B cell (primary cell): ENCODE measurements around the gene MYCBPAP. TPM values are rescaled to one million over a fixed set of nuclear protein-coding genes. Genes with fewer than 3 reads are reported as not detected.

Experiments
- ATAC-seq: fragments of 200-7000 bp; cut with Tn5 transposase; one replicate; pipeline ENCODE4 v1.10.0; 2021; ENCODE audit warnings: low read depth, mild to moderate bottlenecking, moderate number of reproducible peaks, moderate library complexity
- CTCF ChIA-PET: fragments of 350-600 bp; sonication (Branson Sonifier 250); formaldehyde crosslinking; loops from one replicate; lab custom pipeline; 2021; ENCODE audit warnings: antibody characterized with exemption, inconsistent platforms; lab: Charles Lee
- POLR2A ChIA-PET: fragments of 350-600 bp; sonication (Branson Sonifier 250); formaldehyde crosslinking; loops from one replicate; lab custom pipeline; 2021; ENCODE audit warnings: antibody characterized with exemption; lab: Charles Lee
- DNase-seq: peaks from one replicate; pipeline ENCODE4 v3.0.0; 2013
- H2AFZ ChIP-seq: 2 replicates; pipeline ENCODE4 v1.6.1; 2012; ENCODE audit warnings: mild to moderate bottlenecking, low read depth, low read length; ENCODE audit not compliant: insufficient read depth, poor library complexity, severe bottlenecking
- H3K27ac ChIP-seq, 2 donors: 1 replicate in 1 of 2; 2 replicates in 1 of 2; pipeline ENCODE4 v1.5.1; 2012 to 2013; ENCODE audit warnings: low read length in 2 of 2, mild to moderate bottlenecking in 2 of 2, moderate library complexity in 1 of 2
- H3K27me3 ChIP-seq, 4 experiments: fragments of 200-600 bp in 1 of 4; sonication (generic) in 1 of 4; replicated peaks in 1 of 4; 1 replicate in 2 of 4; 2 replicates in 2 of 4; pipeline versions ENCODE4 v1.6.1 to v1.7.0; 2013 to 2016; ENCODE audit warnings: low read length in 3 of 4, mild to moderate bottlenecking in 2 of 4, mixed read lengths in 1 of 4, moderate library complexity in 1 of 4; ENCODE audit not compliant: insufficient read depth in 4 of 4, control insufficient read depth in 3 of 4; ENCODE audit errors: control extremely low read depth in 1 of 4
- H3K36me3 ChIP-seq, 2 experiments: replicated peaks in 1 of 2; 1 replicate in 1 of 2; 2 replicates in 1 of 2; pipeline versions ENCODE4 v1.6.1 to v1.7.1; 2013; ENCODE audit warnings: low read length in 1 of 2; ENCODE audit not compliant: insufficient read depth in 2 of 2, control insufficient read depth in 1 of 2; ENCODE audit errors: control extremely low read depth in 1 of 2, extremely low read depth in 1 of 2
- H3K4me1 ChIP-seq, 2 donors: fragments of 200-600 bp in 1 of 2; sonication (generic) in 1 of 2; 1 replicate in 1 of 2; 2 replicates in 1 of 2; pipeline versions ENCODE4 v1.5.1 to v1.6.1; 2013 to 2017; ENCODE audit warnings: low read length in 2 of 2; ENCODE audit not compliant: control insufficient read depth in 2 of 2, insufficient read depth in 2 of 2
- H3K4me2 ChIP-seq: replicated peaks from 2 replicates; pipeline ENCODE3; 2012; ENCODE audit warnings: mild to moderate bottlenecking, low read depth, low read length; ENCODE audit not compliant: poor library complexity, severe bottlenecking
- H3K4me3 ChIP-seq, 5 experiments: fragments of 200-600 bp in 1 of 5; sonication (generic) in 1 of 5; 1 replicate in 3 of 5; 2 replicates in 2 of 5; pipeline versions ENCODE4 v1.5.1 to v1.7.0; 2011 to 2016; ENCODE audit warnings: low read length in 4 of 5, mild to moderate bottlenecking in 4 of 5, low read depth in 2 of 5, control low read depth in 1 of 5, moderate library complexity in 1 of 5; ENCODE audit not compliant: insufficient read depth in 1 of 5; ENCODE audit errors: control extremely low read depth in 1 of 5, extremely low read depth in 1 of 5
- H3K79me2 ChIP-seq: fragments of 200-600 bp; sonication (generic); one replicate; pipeline ENCODE4 v1.6.0; 2016; ENCODE audit warnings: low read length; ENCODE audit not compliant: control insufficient read depth, insufficient read depth
- H3K9ac ChIP-seq: fragments of 200-600 bp; sonication (generic); 2 replicates; pipeline ENCODE4 v1.6.1; 2017; ENCODE audit warnings: mild to moderate bottlenecking, low read length, moderate library complexity
- H3K9me3 ChIP-seq, 3 donors: one replicate each; pipeline versions ENCODE4 v1.6.1 to v1.7.1; 2013; ENCODE audit warnings: low read length in 2 of 3; ENCODE audit not compliant: control insufficient read depth in 2 of 3, insufficient read depth in 1 of 3; ENCODE audit errors: control extremely low read depth in 1 of 3
- H4K20me1 ChIP-seq: 2 replicates; pipeline ENCODE4 v1.6.0; 2012; ENCODE audit warnings: mild to moderate bottlenecking, low read length; ENCODE audit not compliant: insufficient read depth, control insufficient read depth, poor library complexity, severe bottlenecking
- H3K27ac Mint-ChIP-seq: one replicate; pipeline ENCODE4 v1.8.0; 2021; ENCODE audit warnings: mixed read lengths
- H3K27me3 Mint-ChIP-seq: one replicate; pipeline ENCODE4 v1.8.0; 2021; ENCODE audit warnings: mixed read lengths
- H3K4me1 Mint-ChIP-seq: one replicate; pipeline ENCODE4 v1.8.0; 2021; ENCODE audit warnings: mixed read lengths
- H3K4me3 Mint-ChIP-seq: one replicate; pipeline ENCODE4 v1.8.0; 2021; ENCODE audit warnings: mixed read lengths
- H3K9me3 Mint-ChIP-seq: one replicate; pipeline ENCODE4 v1.8.0; 2022; ENCODE audit warnings: mixed read lengths; ENCODE audit not compliant: insufficient read depth
- EZH2 ChIP-seq: IDR thresholded peaks from 2 replicates; pipeline ENCODE4 v1.6.1; 2012; ENCODE audit warnings: borderline replicate concordance, low read depth, mild to moderate bottlenecking, moderate library complexity, low read length; ENCODE audit not compliant: insufficient read depth, poor library complexity, severe bottlenecking
- WGBS: methylation state at CpG from one replicate; pipeline ENCODE4 v1.1.5; 2013; ENCODE audit warnings: missing lambda C conversion rate; ENCODE audit not compliant: insufficient coverage; 5-methylcytosine and 5-hydroxymethylcytosine counted together
- intact Hi-C: fragments of 100-400 bp; cut with micrococcal nuclease; formaldehyde crosslinking; loops from one replicate; pipeline ENCODE4 v1.10.0; 2022
- polyA plus RNA-seq: library from polyadenylated mRNA; depleted of rRNA; stranded (reverse); fragments of >200 nt; gene quantifications from 2 replicates; pipeline ENCODE4 v1.2.3, GENCODE V29; 2012
- total RNA-seq, 2 donors: library from RNA; stranded (reverse); fragments of 120-200 nt in 1 of 2; gene quantifications; 1 replicate in 1 of 2; 2 replicates in 1 of 2; pipeline versions ENCODE4 v1.2.3 to v1.2.4, GENCODE V29; 2013 to 2022
- TF ChIP-seq, protein P1 (sequence below): fragments of 200-600 bp; IDR thresholded peaks from one replicate; pipeline ENCODE4 v1.8.0; 2022; ENCODE audit warnings: antibody characterized with exemption, mild to moderate bottlenecking

Gene MYCBPAP
- total and polyA plus RNA-seq, 2 donors (not counting 1 experiment from before 2014, with no cell fraction given): 1.9 to 5.1 TPM

DNA sequence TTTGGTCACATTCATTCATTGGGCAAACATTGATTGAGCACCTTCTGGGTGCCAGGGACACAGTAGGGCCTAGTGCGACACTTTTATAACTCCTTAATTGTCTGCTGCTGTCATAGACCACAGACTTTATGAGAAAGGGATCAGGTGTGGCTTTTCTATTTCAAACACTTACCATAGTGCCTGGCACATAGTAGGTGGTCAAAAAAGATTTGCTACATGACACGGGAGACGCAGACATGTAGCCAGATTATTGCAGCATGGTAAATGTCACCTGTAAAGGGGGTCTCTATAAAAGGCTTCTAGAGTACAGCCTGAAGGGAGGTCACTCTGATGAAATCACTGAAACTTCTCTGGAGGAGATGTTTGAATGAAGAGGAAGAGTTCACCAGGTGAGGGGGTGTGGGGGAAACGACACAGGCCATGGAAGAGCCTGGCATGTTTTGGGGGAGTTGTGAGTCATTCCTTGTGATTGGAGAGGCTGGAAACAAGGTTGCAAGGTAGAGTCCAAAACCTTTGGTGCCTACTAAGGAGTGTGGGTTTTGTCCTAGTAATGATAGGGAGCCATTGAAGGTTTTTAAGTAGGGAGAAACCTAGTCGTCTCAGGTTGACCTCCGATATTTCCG is 28.0 kb upstream of the MYCBPAP start:
- POLR2A ChIA-PET: interaction anchor here (0.8 to 1.4 kb wide), 3 partner anchors 53 to 118 kb away, joined by 3 to 8 read pairs (median 4); partner anchors contain the start of genes EME1 and MRPL27
- Histone ChIP-seq H4K20me1 (peaks cover 8% of the 10 kb centered on the region), H3K27me3 (peaks cover 0 to 7% (median 0%) of the 10 kb centered on the region in 4 experiments), H3K9ac (no peak overlapping the region), H3K4me3 (no peak overlapping the region), H3K4me1 (peaks cover 13 to 22% of the 10 kb centered on the region in 2 donors), H2AFZ (no peak overlapping the region), H3K79me2 (no peaks in the 10 kb centered on the region), H3K27ac (no peak overlapping the region), H3K9me3 (no peaks in the 10 kb centered on the region), H3K36me3 (peaks cover 3 to 36% of the 10 kb centered on the region in 2 experiments), H3K4me2 (peak overlapping the region; percentile 87)
- Mint-ChIP-seq H3K27me3 (peaks cover 3% of the 10 kb centered on the region), H3K4me1 (peaks cover 26% of the 10 kb centered on the region), H3K4me3 (peak overlapping the region; percentile 92), H3K9me3 (no peaks in the 10 kb centered on the region), H3K27ac (no peak overlapping the region)
- intact Hi-C loops: loop anchor here (5.0 kb wide), 1 partner anchor 217 kb away; no protein-coding TSS in a partner anchor
- WGBS: 100% methylated on average over 3 of the region's 7 CpGs
- DNase-seq (no peak), ATAC-seq (no peak)
- CTCF ChIA-PET: interaction anchor here (1.3 to 2.4 kb wide), 5 partner anchors 10 to 118 kb away, joined by 3 to 45 read pairs (median 10); partner anchors contain the start of gene LRRC59
- TF ChIP-seq EZH2: no peak
- TF ChIP-seq, protein P1, sequence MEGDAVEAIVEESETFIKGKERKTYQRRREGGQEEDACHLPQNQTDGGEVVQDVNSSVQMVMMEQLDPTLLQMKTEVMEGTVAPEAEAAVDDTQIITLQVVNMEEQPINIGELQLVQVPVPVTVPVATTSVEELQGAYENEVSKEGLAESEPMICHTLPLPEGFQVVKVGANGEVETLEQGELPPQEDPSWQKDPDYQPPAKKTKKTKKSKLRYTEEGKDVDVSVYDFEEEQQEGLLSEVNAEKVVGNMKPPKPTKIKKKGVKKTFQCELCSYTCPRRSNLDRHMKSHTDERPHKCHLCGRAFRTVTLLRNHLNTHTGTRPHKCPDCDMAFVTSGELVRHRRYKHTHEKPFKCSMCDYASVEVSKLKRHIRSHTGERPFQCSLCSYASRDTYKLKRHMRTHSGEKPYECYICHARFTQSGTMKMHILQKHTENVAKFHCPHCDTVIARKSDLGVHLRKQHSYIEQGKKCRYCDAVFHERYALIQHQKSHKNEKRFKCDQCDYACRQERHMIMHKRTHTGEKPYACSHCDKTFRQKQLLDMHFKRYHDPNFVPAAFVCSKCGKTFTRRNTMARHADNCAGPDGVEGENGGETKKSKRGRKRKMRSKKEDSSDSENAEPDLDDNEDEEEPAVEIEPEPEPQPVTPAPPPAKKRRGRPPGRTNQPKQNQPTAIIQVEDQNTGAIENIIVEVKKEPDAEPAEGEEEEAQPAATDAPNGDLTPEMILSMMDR: no peak

DNA sequence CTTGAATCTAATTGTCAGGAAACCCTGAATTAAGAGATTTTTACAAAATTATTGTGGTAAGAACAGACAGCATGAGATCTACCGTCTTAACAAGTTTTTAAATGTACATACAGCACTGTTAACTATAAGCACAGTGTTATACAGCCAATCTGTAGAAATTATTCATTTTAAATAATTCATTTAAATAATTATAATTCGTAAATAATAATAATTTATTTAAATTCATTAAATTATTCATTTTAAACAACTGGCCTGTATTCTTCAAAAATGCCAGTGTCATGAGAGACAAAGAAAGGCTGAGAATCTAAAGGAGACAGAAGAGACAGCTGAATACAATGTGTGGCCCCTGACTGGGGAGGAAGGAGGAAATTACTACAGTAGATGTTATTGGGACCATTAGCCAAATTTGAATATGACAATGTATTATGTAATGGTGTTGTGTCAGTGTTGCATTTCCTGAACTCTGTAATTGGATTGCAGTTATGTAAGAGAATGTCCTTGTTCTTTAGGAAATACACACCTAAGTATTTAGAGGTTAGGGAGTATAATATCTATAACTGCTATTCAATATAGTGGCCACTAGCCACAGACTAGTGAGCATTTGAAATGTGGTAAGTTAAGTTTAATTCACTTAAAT is 27.3 kb upstream of the MYCBPAP start:
- Mint-ChIP-seq H3K27ac (no peak overlapping the region), H3K4me3 (no peak overlapping the region), H3K27me3 (peaks cover 3% of the 10 kb centered on the region), H3K4me1 (peaks cover 26% of the 10 kb centered on the region), H3K9me3 (no peaks in the 10 kb centered on the region)
- peaks cover 8% of the 10 kb centered on the region for H4K20me1 ChIP-seq
- no peak for DNase-seq
- no peak overlapping the region for H3K4me2 ChIP-seq
- ATAC-seq: no peak
- TF ChIP-seq EZH2: no peak
- peaks cover 5 to 43% of the 10 kb centered on the region in 2 experiments for H3K36me3 ChIP-seq
- WGBS: no CpG with 5 or more reads among the region's 2 CpGs
- H3K27ac ChIP-seq: no peak overlapping the region
- intact Hi-C loops: loop anchor here (5.0 kb wide), 1 partner anchor 216 kb away; no protein-coding TSS in a partner anchor
- POLR2A ChIA-PET: no interaction called here
- no peak overlapping the region for H3K4me3 ChIP-seq
- no peaks in the 10 kb centered on the region for H3K9me3 ChIP-seq
- H3K9ac ChIP-seq: no peak overlapping the region
- peaks cover 13 to 22% of the 10 kb centered on the region in 2 donors for H3K4me1 ChIP-seq
- CTCF ChIA-PET: interaction anchor here (0.6 to 1.3 kb wide), 4 partner anchors 9 to 214 kb away, joined by 3 to 7 read pairs (median 4); no protein-coding TSS in a partner anchor
- no peaks in the 10 kb centered on the region for H3K79me2 ChIP-seq
- no peak overlapping the region for H2AFZ ChIP-seq
- peaks cover 0 to 7% (median 0%) of the 10 kb centered on the region in 4 experiments for H3K27me3 ChIP-seq
